ENCODE measurements around the gene IVD. TPM values are rescaled to one million over a fixed set of nuclear protein-coding genes. Genes with fewer than 3 reads are reported as not detected.
A peak's percentile ranks its signal among the peaks of the same experiment; 100 is the strongest.

Gene IVD
- polyA plus RNA-seq, 1 of the 3 experiments (the other 2 are of a cell fraction): 54.2 TPM

GRCh38 chr15:40379374-40379773 lies 26.2 kb upstream of the IVD start:
- TF ChIP-seq EZH2phosphoT487 (IDR thresholded peaks at IDR 0.05; ENCODE audit: borderline replicate concordance, low read depth) (no peak), IRF3 (IDR thresholded peaks at IDR 0.05; ENCODE audit: low read depth, low read length) (no peak), NRF1 (IDR thresholded peaks at IDR 0.05; ENCODE audit: low read depth, low read length) (no peak), RFX5 (IDR thresholded peaks at IDR 0.05; ENCODE audit: low read length) (no peak), GATA2 (CRISPR knock-in tag; IDR thresholded peaks at IDR 0.05) (no peak), MEF2A (IDR thresholded peaks at IDR 0.05; ENCODE audit: borderline replicate concordance, low read depth) (no peak), FOXM1 (IDR thresholded peaks at IDR 0.05; ENCODE audit: low read depth) (no peak), RCOR1 (IDR thresholded peaks at IDR 0.05; ENCODE audit: low read length) (no peak), PBX3 (IDR thresholded peaks at IDR 0.05) (no peak), FOXJ3 (CRISPR knock-in tag; IDR thresholded peaks at IDR 0.05) (no peak), CTCF (IDR thresholded peaks at IDR 0.05) (no peak), TCF12 (IDR thresholded peaks at IDR 0.05) (no peak)
- TF ChIP-seq, protein P1, sequence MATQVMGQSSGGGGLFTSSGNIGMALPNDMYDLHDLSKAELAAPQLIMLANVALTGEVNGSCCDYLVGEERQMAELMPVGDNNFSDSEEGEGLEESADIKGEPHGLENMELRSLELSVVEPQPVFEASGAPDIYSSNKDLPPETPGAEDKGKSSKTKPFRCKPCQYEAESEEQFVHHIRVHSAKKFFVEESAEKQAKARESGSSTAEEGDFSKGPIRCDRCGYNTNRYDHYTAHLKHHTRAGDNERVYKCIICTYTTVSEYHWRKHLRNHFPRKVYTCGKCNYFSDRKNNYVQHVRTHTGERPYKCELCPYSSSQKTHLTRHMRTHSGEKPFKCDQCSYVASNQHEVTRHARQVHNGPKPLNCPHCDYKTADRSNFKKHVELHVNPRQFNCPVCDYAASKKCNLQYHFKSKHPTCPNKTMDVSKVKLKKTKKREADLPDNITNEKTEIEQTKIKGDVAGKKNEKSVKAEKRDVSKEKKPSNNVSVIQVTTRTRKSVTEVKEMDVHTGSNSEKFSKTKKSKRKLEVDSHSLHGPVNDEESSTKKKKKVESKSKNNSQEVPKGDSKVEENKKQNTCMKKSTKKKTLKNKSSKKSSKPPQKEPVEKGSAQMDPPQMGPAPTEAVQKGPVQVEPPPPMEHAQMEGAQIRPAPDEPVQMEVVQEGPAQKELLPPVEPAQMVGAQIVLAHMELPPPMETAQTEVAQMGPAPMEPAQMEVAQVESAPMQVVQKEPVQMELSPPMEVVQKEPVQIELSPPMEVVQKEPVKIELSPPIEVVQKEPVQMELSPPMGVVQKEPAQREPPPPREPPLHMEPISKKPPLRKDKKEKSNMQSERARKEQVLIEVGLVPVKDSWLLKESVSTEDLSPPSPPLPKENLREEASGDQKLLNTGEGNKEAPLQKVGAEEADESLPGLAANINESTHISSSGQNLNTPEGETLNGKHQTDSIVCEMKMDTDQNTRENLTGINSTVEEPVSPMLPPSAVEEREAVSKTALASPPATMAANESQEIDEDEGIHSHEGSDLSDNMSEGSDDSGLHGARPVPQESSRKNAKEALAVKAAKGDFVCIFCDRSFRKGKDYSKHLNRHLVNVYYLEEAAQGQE (IDR thresholded peaks at IDR 0.05; ENCODE audit: low read depth, low read length): no peak
- H2AFZ ChIP-seq (ENCODE audit: low read depth): peak overlapping the region; percentile 39; the same call in 1 of the 2 replicates

More at GRCh38 chr15:40379374-40379773, 26.2 kb upstream of the IVD start:
- DNase-seq: no peak
- Histone ChIP-seq H3K79me2 (ENCODE audit: insufficient read depth) (peaks cover 16% of the 10 kb centered on the region), H3F3A (replicated peaks; ENCODE audit: insufficient read depth) (peaks cover 8% of the 10 kb centered on the region), H3K9me2 (no peaks in the 10 kb centered on the region), H3K27ac (ENCODE audit: low read depth in 2 of 2, low read length in 1 of 2) (peak overlapping the region in 1 of 2 experiments; percentile 60; a peak in 2 of 4 replicates), H3K36me3 (replicated peaks in 1 of 2; ENCODE audit: control insufficient read depth in 1 of 2, insufficient read depth in 2 of 2, low read length in 1 of 2) (no peaks in the 10 kb centered on the region), H4K20me1 (ENCODE audit: insufficient read depth) (no peaks in the 10 kb centered on the region), H3K4me3 (ENCODE audit: low read depth in 2 of 2, low read length in 1 of 2) (no peak overlapping the region), H3K4me1 (ENCODE audit: control insufficient read depth in 1 of 2, insufficient read depth in 2 of 2, low read depth in 1 of 2, low read length in 1 of 2) (peaks cover 6 to 13% of the 10 kb centered on the region in 2 experiments; a peak in 3 of 4 replicates), H3K9ac (no peak overlapping the region), H3K4me2 (peak overlapping the region; percentile 46; the same call in 1 of the 2 replicates), H3K27me3 (ENCODE audit: insufficient read depth) (no peaks in the 10 kb centered on the region), H3K9me3 (no peaks in the 10 kb centered on the region)
- 92% methylated on average over 4 of the region's 4 CpGs for WGBS (ENCODE audit: low lambda C conversion rate)
- ChIA-PET CTCF (interaction anchor here (0.8 to 1.0 kb wide), 2 partner anchors 11 to 34 kb away, joined by 3 read pairs; no protein-coding TSS in a partner anchor), POLR2A (no interaction called here)

All from SK-N-SH (cell line).